SK-N-SH (cell line): ENCODE results near the gene CHCHD1. TPM values are rescaled to one million over a fixed set of nuclear protein-coding genes. Genes with fewer than 3 reads are reported as not detected.

Experiments used
- CTCF ChIA-PET: fragments of 300-600, 350-600 bp; formaldehyde crosslinking; extraction: SDS; loops from one replicate; lab custom pipeline; 2021; lab: Yijun Ruan, JAX
- POLR2A ChIA-PET: fragments of 350-600 bp; sonication (Branson Sonifier 250); formaldehyde crosslinking; extraction: SDS; loops from one replicate; lab custom pipeline; 2020; ENCODE audit warnings: antibody characterized with exemption, inconsistent platforms; lab: Yijun Ruan, JAX
- DNase-seq: peaks from one replicate; pipeline ENCODE4 v3.0.0; 2012
- H2AFZ ChIP-seq: fragments of 200-600 bp; sonication (generic); 2 replicates; pipeline ENCODE4 v1.8.1; 2016; ENCODE audit warnings: antibody characterized with exemption, mild to moderate bottlenecking, low read depth
- H3F3A ChIP-seq: fragments of 200-600 bp; sonication (generic); replicated peaks from 2 replicates; pipeline ENCODE3; 2016; ENCODE audit warnings: antibody characterized with exemption, mild to moderate bottlenecking; ENCODE audit not compliant: insufficient read depth
- H3K27ac ChIP-seq, 2 experiments: fragments of 200-500 bp in 1 of 2; fragments of 200-600 bp in 1 of 2; sonication (Bioruptor generic) in 1 of 2; sonication (generic), shearing (Covaris generic) in 1 of 2; 2 replicates each; pipeline versions ENCODE4 v1.5.1 to v1.6.1; 2014 to 2016; ENCODE audit warnings: low read depth in 2 of 2, inconsistent platforms in 1 of 2, low read length in 1 of 2, mild to moderate bottlenecking in 1 of 2, mixed read lengths in 1 of 2
- H3K27me3 ChIP-seq: fragments of 200-600 bp; sonication (generic), shearing (Covaris generic); 2 replicates; pipeline ENCODE4 v1.6.1; 2016; ENCODE audit warnings: mixed run types; ENCODE audit not compliant: insufficient read depth
- H3K36me3 ChIP-seq, 2 experiments: fragments of 200-500 bp in 1 of 2; fragments of 200-600 bp in 1 of 2; sonication (Bioruptor generic) in 1 of 2; sonication (generic) in 1 of 2; replicated peaks in 1 of 2; 2 replicates each; pipeline versions ENCODE3 to v1.5.1; 2014 to 2016; ENCODE audit warnings: low read length in 1 of 2, mild to moderate bottlenecking in 1 of 2; ENCODE audit not compliant: insufficient read depth in 2 of 2, control insufficient read depth in 1 of 2
- H3K4me1 ChIP-seq, 2 experiments: fragments of 200-500 bp in 1 of 2; fragments of 200-600 bp in 1 of 2; sonication (Bioruptor generic) in 1 of 2; sonication (generic), shearing (Covaris generic) in 1 of 2; 2 replicates each; pipeline versions ENCODE4 v1.5.1 to v1.6.1; 2014 to 2016; ENCODE audit warnings: low read depth in 1 of 2, low read length in 1 of 2, mixed run types in 1 of 2; ENCODE audit not compliant: insufficient read depth in 2 of 2, control insufficient read depth in 1 of 2
- H3K4me2 ChIP-seq: fragments of 200-600 bp; sonication (generic), shearing (Covaris generic); 2 replicates; pipeline ENCODE4 v1.6.1; 2017; ENCODE audit warnings: mixed run types
- H3K4me3 ChIP-seq, 2 experiments: fragments of 200-500 bp in 1 of 2; fragments of 200-600 bp in 1 of 2; sonication (Bioruptor generic) in 1 of 2; sonication (generic), shearing (Covaris generic) in 1 of 2; 2 replicates each; pipeline versions ENCODE4 v1.5.1 to v1.8.1; 2014 to 2016; ENCODE audit warnings: low read depth in 2 of 2, inconsistent platforms in 1 of 2, low read length in 1 of 2, mild to moderate bottlenecking in 1 of 2, mixed read lengths in 1 of 2, moderate library complexity in 1 of 2
- H3K79me2 ChIP-seq: fragments of 200-600 bp; sonication (generic); 2 replicates; pipeline ENCODE4 v1.8.1; 2017; ENCODE audit warnings: mild to moderate bottlenecking; ENCODE audit not compliant: insufficient read depth
- H3K9ac ChIP-seq: fragments of 200-600 bp; sonication (generic); 2 replicates; pipeline ENCODE4 v1.6.1; 2017; ENCODE audit warnings: mixed run types
- H3K9me2 ChIP-seq: fragments of 200-600 bp; sonication (generic); 2 replicates; pipeline ENCODE4 v1.6.1; 2017; ENCODE audit warnings: mixed run types
- H3K9me3 ChIP-seq: fragments of 200-600 bp; sonication (generic); 2 replicates; pipeline ENCODE4 v1.6.1; 2017; ENCODE audit warnings: mixed run types, mild to moderate bottlenecking, moderate library complexity
- H4K20me1 ChIP-seq: fragments of 200-600 bp; sonication (generic); 2 replicates; pipeline ENCODE4 v1.6.1; 2017; ENCODE audit warnings: mild to moderate bottlenecking, mixed run types; ENCODE audit not compliant: insufficient read depth
- CHD2 ChIP-seq: fragments of 150-350 bp; IDR thresholded peaks from 2 replicates; pipeline ENCODE4 v1.6.1; 2018; ENCODE audit warnings: low read length; ENCODE audit not compliant: partially characterized antibody
- FOXJ3 ChIP-seq: sonication (generic); formaldehyde crosslinking; IDR thresholded peaks from 2 replicates; pipeline ENCODE4 v1.5.1; 2020; ENCODE audit warnings: mild to moderate bottlenecking, missing genetic modification reagents
- IRF3 ChIP-seq: fragments of 150-350 bp; IDR thresholded peaks from 2 replicates; pipeline ENCODE4 v1.6.1; 2016; ENCODE audit warnings: mild to moderate bottlenecking, low read depth, low read length
- POLR2AphosphoS5 ChIP-seq: IDR thresholded peaks from 2 replicates; pipeline ENCODE4 v1.6.1; 2012; ENCODE audit warnings: low read depth, low read length
- ZBTB33 ChIP-seq: IDR thresholded peaks from 2 replicates; pipeline ENCODE4 v1.4.0; 2012; ENCODE audit warnings: low read depth, borderline replicate concordance
- WGBS: methylation state at CpG from one replicate; pipeline ENCODE4 v1.1.6; 2017; ENCODE audit warnings: low lambda C conversion rate; 5-methylcytosine and 5-hydroxymethylcytosine counted together
- polyA plus RNA-seq, 3 experiments: library from polyadenylated mRNA; depleted of rRNA; stranded (reverse); fragments of >200 nt; gene quantifications; 2 replicates each; pipeline ENCODE4 v1.2.3, GENCODE V29; 2012

Gene CHCHD1
- polyA plus RNA-seq, 1 of the 3 experiments (the other 2 are of a cell fraction): 60.9 TPM

GRCh38 chr10:73763343-73763742 lies 18.5 kb upstream of the CHCHD1 start:
- ChIA-PET POLR2A (interaction anchor here (2.7 kb wide), 1 partner anchor 9 kb away, joined by 9 read pairs; a partner anchor contains a TSS), CTCF (interaction anchor here (1.2 to 2.6 kb wide), 2 partner anchors 8 to 23 kb away, joined by 3 to 9 read pairs; a partner anchor contains a TSS)

GRCh38 chr10:73765066-73765465 lies 16.8 kb upstream of the CHCHD1 start:
- H3K27me3 ChIP-seq: no peaks in the 10 kb centered on the region
- H3K4me3 ChIP-seq: no peak overlapping the region
- peaks cover 11% of the 10 kb centered on the region for H3F3A ChIP-seq
- WGBS: 97% methylated on average over 6 of the region's 6 CpGs
- H2AFZ ChIP-seq: no peak overlapping the region
- DNase-seq: no peak
- POLR2A ChIA-PET: no interaction called here
- CTCF ChIA-PET: interaction anchor here (1.3 kb wide), 1 partner anchor 16 kb away, joined by 5 read pairs; no protein-coding TSS in a partner anchor
- peaks cover 8% of the 10 kb centered on the region; the same call in 1 of the 2 replicates for H4K20me1 ChIP-seq
- H3K4me2 ChIP-seq: no peak overlapping the region
- no peak for TF ChIP-seq FOXJ3
- TF ChIP-seq ZBTB33: no peak
- TF ChIP-seq CHD2: no peak
- TF ChIP-seq IRF3: no peak
- no peak for TF ChIP-seq POLR2AphosphoS5
- no peaks in the 10 kb centered on the region for H3K9me2 ChIP-seq
- H3K9ac ChIP-seq: no peak overlapping the region
- 0 out of 4 replicates have a peak, but pooled peaks cover 0 to 13% of the 10 kb centered on the region in 2 experiments for H3K4me1 ChIP-seq
- no peaks in the 10 kb centered on the region for H3K9me3 ChIP-seq
- no peak overlapping the region for H3K27ac ChIP-seq
- peaks cover 81 to 93% of the 10 kb centered on the region in 2 experiments for H3K36me3 ChIP-seq
- peaks cover 20% of the 10 kb centered on the region for H3K79me2 ChIP-seq

More at GRCh38 chr10:73763343-73763742, 18.5 kb upstream of the CHCHD1 start:
- WGBS: 92% methylated on average over 2 of the region's 2 CpGs
- H3K79me2 ChIP-seq: peaks cover 34% of the 10 kb centered on the region
- no peak overlapping the region for H3K4me2 ChIP-seq
- no peak overlapping the region for H3K27ac ChIP-seq
- H2AFZ ChIP-seq: no peak overlapping the region
- H3K36me3 ChIP-seq: peaks cover 80 to 87% of the 10 kb centered on the region in 2 experiments
- no peak overlapping the region for H3K4me3 ChIP-seq
- no peaks in the 10 kb centered on the region for H3K27me3 ChIP-seq
- H4K20me1 ChIP-seq: peaks cover 16% of the 10 kb centered on the region
- no peaks in the 10 kb centered on the region for H3K9me2 ChIP-seq
- 0 out of 4 replicates have a peak, but pooled peaks cover 0 to 13% of the 10 kb centered on the region in 2 experiments for H3K4me1 ChIP-seq
- no peaks in the 10 kb centered on the region for H3K9me3 ChIP-seq
- H3F3A ChIP-seq: peaks cover 4% of the 10 kb centered on the region
- no peak for TF ChIP-seq POLR2AphosphoS5
- H3K9ac ChIP-seq: no peak overlapping the region
- DNase-seq: no peak

GRCh38 chr10:73768881-73769280 lies 13.0 kb upstream of the CHCHD1 start:
- WGBS: 92% methylated on average over 11 of the region's 11 CpGs
- no peak overlapping the region for H3K4me3 ChIP-seq
- H3K9me2 ChIP-seq: no peaks in the 10 kb centered on the region
- H3K27me3 ChIP-seq: no peaks in the 10 kb centered on the region
- H3F3A ChIP-seq: peaks cover 26% of the 10 kb centered on the region
- H2AFZ ChIP-seq: no peak overlapping the region
- ChIA-PET POLR2A (no interaction called here), CTCF (no interaction called here)
- peaks cover 24% of the 10 kb centered on the region for H3K79me2 ChIP-seq
- DNase-seq: no peak
- no peak overlapping the region for H3K9ac ChIP-seq
- 0 out of 2 replicates have a peak, but pooled peaks cover under 1% of the 10 kb centered on the region for H4K20me1 ChIP-seq
- no peak for TF ChIP-seq CHD2
- no peak overlapping the region for H3K4me2 ChIP-seq
- no peak overlapping the region for H3K27ac ChIP-seq
- H3K9me3 ChIP-seq: no peaks in the 10 kb centered on the region
- H3K36me3 ChIP-seq: peaks cover 61 to 66% of the 10 kb centered on the region in 2 experiments
- peaks cover 4 to 15% of the 10 kb centered on the region in 2 experiments; a peak in 3 of 4 replicates for H3K4me1 ChIP-seq
